ENCODE results near the gene CRYBG2. TPM values are rescaled to one million over a fixed set of nuclear protein-coding genes. Genes with fewer than 3 reads are reported as not detected.

The CRYBG2 gene, protein sequence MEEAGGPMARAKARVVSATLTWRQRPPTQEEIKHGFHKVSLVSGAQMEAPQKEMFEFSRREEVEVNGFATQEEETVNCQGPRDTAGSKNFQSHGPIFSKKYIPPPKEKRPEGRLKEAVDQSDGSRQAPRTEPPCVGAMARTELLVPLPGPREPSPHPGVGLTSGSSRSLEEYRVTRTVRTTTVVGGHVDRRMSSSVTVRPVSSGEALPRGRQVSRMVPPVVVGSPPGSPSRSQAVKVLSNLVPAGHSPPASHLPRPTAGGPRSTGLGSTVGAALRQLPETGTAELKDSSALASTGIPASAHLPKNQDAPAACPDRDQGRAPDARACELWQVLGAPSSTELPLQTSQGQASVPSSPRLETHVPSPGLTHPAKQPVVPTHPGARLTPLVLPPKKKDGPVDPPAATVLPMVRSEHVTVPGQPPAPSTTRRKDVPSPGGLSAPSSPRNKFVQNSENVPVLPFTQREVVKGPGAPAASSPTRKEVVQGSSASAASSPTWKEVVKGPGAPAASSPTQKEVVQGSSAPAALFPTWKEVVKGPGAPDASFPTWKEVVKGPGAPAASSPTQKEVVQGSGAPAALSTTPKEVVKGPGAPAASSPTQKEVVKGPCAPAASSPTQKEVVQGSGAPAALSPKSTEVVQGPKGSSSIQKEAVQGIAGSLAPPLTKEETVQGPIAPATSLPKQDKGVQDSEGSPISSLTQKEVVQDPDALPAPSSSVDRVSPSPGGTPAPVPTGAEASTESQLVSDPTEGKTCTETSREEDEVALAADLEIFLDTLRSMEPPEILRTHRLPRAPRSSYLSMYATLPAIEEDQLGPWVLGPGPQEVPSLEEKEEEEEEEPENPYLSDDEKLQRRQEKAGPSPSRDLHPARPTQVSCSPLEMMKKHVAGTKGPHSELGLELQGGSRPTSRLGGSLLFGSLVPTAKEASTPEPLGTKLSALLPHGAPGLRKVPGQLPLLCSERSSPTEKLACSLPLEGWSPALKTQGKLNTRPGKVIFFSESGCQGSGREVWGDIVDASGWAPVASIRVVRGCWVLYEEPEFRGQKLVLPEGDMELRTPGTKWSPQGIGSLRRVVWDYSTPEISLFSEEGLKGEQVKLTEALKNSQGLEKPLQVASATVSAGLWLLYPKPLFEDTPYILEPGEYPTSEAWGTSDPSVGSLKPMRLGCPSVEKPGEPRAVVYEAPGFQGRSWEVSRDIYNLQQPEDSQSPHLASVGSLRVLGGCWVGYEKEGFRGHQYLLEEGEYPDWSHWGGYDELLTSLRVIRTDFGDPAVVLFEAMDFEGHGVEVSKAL (N-terminal part only)
- total RNA-seq (1 to 10 TPM; 4.9 to 5.6 TPM), polyA plus RNA-seq (ENCODE audit: insufficient read depth, low read depth, low replicate concordance) (12.9 TPM)
- long read RNA-seq, donor 1 = 0 reads
- long read RNA-seq, donor 2 = 0 reads

DNA sequence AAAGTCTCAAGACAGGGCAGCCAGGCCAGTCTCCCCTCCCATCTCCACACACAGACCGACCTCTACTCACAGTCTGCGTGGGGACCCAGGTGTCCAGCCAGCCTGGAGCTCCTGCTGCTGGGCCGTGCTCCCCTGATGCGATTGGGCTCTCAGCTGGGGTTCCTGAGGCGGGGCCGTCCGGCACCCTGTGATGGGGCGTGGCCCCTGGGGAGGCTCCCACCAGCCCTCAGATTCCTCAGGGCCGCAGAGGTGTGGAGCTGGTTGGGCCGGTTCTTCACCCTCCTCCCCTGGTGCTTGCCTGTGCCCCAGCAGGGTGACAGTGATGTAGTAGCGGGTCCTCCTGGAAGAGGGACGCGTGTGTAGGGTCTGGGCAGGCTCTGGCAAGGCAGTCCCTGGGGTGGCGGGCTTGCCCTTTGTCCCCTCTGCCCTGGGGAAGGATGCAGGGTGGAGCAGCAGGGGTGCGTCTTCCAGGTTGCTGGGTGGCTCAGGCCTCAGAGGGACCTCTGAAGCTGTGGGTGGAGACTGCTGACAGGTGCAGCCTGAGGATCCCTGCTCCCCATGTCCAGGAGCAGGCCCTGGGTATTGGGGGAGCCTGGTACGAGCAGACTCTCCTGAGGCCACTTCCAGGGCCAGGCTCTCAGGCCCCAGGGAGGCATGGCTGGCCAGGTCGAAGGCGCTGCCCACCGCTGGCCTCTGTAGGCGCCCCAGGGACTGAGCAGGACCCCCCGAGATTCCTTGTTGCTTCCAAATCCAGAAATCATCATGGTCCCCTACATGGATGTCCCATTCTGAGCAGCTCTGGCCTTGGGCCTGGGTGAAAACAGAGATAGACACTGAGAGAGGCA, at the start of gene CRYBG2:
Gene CRYBG2, minus strand, starts transcription at position 155 of the 845 bp plus-strand sequence. CDS start 7,473 bp downstream, outside the sequence.
- Histone ChIP-seq H3K4me1 (no peaks in the 10 kb centered on the region), H3K27me3 (no peaks in the 10 kb centered on the region), H3K9me3 (no peaks in the 10 kb centered on the region), H3K4me3 (no peak within 1 kb of the TSS), H3K27ac (no peak within 1 kb of the TSS), H3K36me3 (ENCODE audit: low read depth, missing control alignments) (no peaks in the 10 kb centered on the region)
- TF ChIP-seq, protein P1, sequence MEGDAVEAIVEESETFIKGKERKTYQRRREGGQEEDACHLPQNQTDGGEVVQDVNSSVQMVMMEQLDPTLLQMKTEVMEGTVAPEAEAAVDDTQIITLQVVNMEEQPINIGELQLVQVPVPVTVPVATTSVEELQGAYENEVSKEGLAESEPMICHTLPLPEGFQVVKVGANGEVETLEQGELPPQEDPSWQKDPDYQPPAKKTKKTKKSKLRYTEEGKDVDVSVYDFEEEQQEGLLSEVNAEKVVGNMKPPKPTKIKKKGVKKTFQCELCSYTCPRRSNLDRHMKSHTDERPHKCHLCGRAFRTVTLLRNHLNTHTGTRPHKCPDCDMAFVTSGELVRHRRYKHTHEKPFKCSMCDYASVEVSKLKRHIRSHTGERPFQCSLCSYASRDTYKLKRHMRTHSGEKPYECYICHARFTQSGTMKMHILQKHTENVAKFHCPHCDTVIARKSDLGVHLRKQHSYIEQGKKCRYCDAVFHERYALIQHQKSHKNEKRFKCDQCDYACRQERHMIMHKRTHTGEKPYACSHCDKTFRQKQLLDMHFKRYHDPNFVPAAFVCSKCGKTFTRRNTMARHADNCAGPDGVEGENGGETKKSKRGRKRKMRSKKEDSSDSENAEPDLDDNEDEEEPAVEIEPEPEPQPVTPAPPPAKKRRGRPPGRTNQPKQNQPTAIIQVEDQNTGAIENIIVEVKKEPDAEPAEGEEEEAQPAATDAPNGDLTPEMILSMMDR (IDR thresholded peaks at IDR 0.05) = no peak
- TF ChIP-seq POLR2A (IDR thresholded peaks at IDR 0.05) = no peak
- intact Hi-C loops (cut with DNase I; ENCODE audit: low total_unique reads) = no loop called here
- WGBS, 2 donors = 70 to 91% methylated on average over 7 to 21 of the region's 21 CpGs
- DNase-seq = no peak

DNA sequence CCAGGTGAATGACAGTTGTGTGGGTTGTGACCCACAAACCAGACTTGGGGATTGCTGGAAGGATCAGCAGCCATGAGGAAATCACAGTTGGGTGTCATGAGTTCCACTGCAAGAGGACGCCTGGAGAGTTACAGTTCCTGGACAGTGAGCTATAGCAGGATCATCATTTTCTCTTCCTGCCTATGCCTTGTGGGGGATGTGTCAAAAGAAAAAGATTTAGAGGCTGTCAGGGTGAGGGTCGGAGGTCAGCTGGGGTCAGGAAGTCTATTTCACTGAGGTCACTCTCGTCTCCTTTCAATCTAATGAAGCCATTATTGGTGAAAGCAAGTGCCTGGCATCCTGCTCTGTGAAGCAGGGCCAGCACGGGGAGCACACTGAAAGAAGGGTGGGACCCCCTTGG, 49.7 kb upstream of the CRYBG2 start:
- TF ChIP-seq, protein P1 (IDR thresholded peaks at IDR 0.05) = no peak
- TF ChIP-seq POLR2A (IDR thresholded peaks at IDR 0.05) = no peak
- intact Hi-C loops (cut with DNase I; ENCODE audit: low total_unique reads) = no loop called here
- H3K27ac ChIP-seq = no peak overlapping the region
- WGBS, 2 donors = 17 to 19% methylated on average over 3 to 4 of the region's 4 CpGs
- H3K9me3 ChIP-seq = no peaks in the 10 kb centered on the region
- no peaks in the 10 kb centered on the region for H3K36me3 ChIP-seq (ENCODE audit: low read depth, missing control alignments)
- no peak for DNase-seq
- H3K4me3 ChIP-seq = no peak overlapping the region
- H3K4me1 ChIP-seq = no peaks in the 10 kb centered on the region
- H3K27me3 ChIP-seq = no peaks in the 10 kb centered on the region

DNA sequence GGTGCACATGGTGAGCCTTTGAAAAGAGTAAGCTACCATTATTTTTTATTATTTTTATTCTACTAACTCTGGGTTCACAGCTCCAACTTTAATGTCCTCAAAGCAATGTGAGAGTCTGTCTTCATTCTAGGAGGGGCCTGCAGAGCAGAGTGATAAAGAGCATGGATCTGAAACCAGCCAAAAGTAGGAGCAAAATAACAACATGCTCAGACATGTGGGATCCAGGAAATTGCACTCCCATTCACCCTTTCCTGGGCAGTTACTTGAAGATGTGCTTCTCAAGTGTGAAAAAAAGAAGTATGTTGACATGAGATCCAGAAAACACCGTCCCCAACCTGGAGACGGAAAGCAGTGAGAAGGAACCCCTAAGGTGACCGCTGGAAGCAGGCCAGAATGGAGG, 48.0 kb upstream of the CRYBG2 start:
- 89 to 91% methylated on average over 3 of the region's 3 CpGs for WGBS, 2 donors
- H3K27me3 ChIP-seq = no peaks in the 10 kb centered on the region

More for the DNA sequence above, 48.0 kb upstream of the CRYBG2 start:
- TF ChIP-seq, protein P1 (IDR thresholded peaks at IDR 0.05) = no peak
- no peak for TF ChIP-seq POLR2A (IDR thresholded peaks at IDR 0.05)
- H3K4me3 ChIP-seq = no peak overlapping the region
- no peaks in the 10 kb centered on the region for H3K36me3 ChIP-seq (ENCODE audit: low read depth, missing control alignments)
- no peak for DNase-seq
- no peaks in the 10 kb centered on the region for H3K4me1 ChIP-seq
- no peaks in the 10 kb centered on the region for H3K9me3 ChIP-seq
- intact Hi-C loops (cut with DNase I; ENCODE audit: low total_unique reads) = no loop called here
- no peak overlapping the region for H3K27ac ChIP-seq

Measured in testis (tissue), 5 donors.